ENCODE results near the gene ST8SIA4.

Gene ST8SIA4

DNA sequence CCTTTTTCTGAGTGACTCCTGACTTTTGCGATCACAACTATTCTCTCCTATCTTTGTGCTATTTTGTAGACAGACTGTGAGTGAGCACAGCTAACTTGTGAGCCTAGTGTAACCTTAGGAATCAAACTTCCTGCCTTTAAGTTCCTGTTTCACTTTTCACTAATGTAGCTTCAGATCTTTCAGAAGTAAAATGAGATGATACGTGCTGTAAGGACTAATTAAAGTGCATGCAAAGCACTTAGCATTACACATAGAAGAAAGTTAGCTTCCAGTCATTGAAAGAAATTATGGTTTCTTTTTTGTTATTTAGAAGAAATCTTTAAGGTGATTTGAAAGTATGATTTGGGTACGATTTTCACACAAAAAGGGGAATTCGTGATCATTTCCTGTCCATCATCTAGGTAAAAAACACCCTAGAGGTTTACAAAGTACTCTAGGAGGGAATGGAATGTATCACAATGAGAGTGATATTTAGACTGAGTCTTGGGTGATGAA is 122.7 kb downstream of the ST8SIA4 start:
- TF ChIP-seq CTCF (IDR thresholded peaks at IDR 0.05; ENCODE audit: borderline replicate concordance, control extremely low read depth, extremely low read depth, insufficient read depth, missing control alignments) = no peak
- DNase-seq (ENCODE audit: low spot score) = peak; percentile 45
- in situ Hi-C loops (cut with MboI; ENCODE audit: low sequenced_read_pairs, unreplicated experiment) = no loop called here

GRCh38 chr5:100779669-100780375 is 123.3 kb downstream of the ST8SIA4 start:
- in situ Hi-C loops (cut with MboI; ENCODE audit: low sequenced_read_pairs, unreplicated experiment) = no loop called here
- TF ChIP-seq CTCF (IDR thresholded peaks at IDR 0.05; ENCODE audit: borderline replicate concordance, control extremely low read depth, extremely low read depth, insufficient read depth, missing control alignments) = no peak

DNA sequence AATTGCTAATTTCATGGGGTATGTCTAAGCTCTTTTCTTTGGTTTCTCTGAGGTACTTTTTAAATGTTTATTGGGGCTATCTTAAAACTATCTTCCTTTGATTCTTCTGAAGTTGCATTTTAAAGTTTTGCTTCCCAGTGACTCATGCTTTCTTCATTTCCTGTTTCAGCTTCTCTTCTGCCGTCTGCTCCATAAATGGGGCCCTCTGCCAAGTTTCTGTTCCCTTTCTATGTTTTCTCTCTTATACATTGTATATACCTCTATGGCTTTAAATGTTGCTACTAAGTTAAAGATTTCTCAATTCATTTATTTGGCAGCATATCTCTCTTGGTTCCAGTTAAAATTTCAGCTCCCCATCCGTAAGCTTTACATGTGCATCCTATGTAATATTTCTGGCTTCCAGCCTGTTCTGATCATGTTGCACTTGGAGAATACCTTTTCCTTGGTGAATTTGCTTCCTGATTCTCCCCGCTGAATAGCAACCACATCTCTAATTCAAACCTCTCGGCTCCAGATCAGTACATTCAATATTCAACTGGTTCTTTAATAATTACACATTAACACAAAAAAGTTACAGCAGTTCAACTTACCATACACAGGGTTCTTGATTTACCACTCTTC is 125.3 kb downstream of the ST8SIA4 start:
- peak; percentile 45 for DNase-seq (ENCODE audit: low spot score)
- in situ Hi-C loops (cut with MboI; ENCODE audit: low sequenced_read_pairs, unreplicated experiment) = no loop called here
- no peak for TF ChIP-seq CTCF (IDR thresholded peaks at IDR 0.05; ENCODE audit: borderline replicate concordance, control extremely low read depth, extremely low read depth, insufficient read depth, missing control alignments)

More at GRCh38 chr5:100779669-100780375, 123.3 kb downstream of the ST8SIA4 start:
- DNase-seq (ENCODE audit: low spot score) = no peak

- in situ Hi-C loops (cut with MboI; ENCODE audit: low sequenced_read_pairs, unreplicated experiment) = no loop called here
- no peak for TF ChIP-seq CTCF (IDR thresholded peaks at IDR 0.05; ENCODE audit: borderline replicate concordance, control extremely low read depth, extremely low read depth, insufficient read depth, missing control alignments)
- no peak for DNase-seq (ENCODE audit: low spot score)
Measured at GRCh38 chr5:100775533-100775855, 127.6 kb downstream of the ST8SIA4 start.

DNA sequence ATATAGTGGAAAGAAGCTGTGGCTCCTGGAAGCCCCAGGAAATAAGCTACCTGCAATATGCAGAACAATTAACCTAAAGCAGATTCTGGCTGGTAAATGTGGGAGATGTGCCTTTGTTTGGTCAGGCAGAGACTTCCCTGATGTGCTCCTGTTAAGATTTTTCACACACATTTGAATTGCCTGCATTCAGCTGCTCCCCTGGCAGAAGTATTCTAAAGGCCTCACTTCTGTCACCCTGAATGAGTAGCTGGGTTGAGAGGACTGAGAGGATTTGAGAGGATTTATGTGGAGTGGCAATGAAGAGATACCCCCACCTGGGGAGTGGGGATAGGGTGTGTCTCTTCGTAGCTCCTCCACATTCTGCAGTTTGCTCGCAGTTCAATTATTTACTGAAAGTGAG is 130.5 kb downstream of the ST8SIA4 start:
- no peak for DNase-seq (ENCODE audit: low spot score)
- no peak for TF ChIP-seq CTCF (IDR thresholded peaks at IDR 0.05; ENCODE audit: borderline replicate concordance, control extremely low read depth, extremely low read depth, insufficient read depth, missing control alignments)
- in situ Hi-C loops (cut with MboI; ENCODE audit: low sequenced_read_pairs, unreplicated experiment) = no loop called here

DNA sequence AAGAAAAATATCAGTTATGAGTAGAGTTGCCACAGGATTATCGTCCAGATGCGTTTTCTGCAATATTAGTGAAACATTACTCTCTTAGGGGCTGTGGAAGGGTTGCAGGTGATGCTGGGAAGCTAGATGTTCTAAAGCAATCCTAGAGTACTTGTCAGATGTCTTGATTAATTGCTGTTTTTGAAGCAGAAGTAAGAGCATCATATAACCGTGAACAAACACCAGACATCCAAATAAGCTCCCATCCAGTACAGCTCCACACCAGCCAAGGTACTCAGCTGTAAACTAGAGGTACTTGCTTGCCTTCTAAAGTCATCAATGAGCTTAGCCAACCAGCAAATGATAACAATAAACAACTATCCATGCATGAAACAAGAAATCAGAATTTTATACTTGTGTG is 131.1 kb downstream of the ST8SIA4 start:
- no peak for DNase-seq (ENCODE audit: low spot score)
- no peak for TF ChIP-seq CTCF (IDR thresholded peaks at IDR 0.05; ENCODE audit: borderline replicate concordance, control extremely low read depth, extremely low read depth, insufficient read depth, missing control alignments)
- in situ Hi-C loops (cut with MboI; ENCODE audit: low sequenced_read_pairs, unreplicated experiment) = no loop called here

All from GM13976 (cell line).